ENCODE results near the gene LRRC74A. TPM values are rescaled to one million over a fixed set of nuclear protein-coding genes. Genes with fewer than 3 reads are reported as not detected.
"Not testable (repeated sequence)": the region's sequence is repeated elsewhere in the genome, so short reads cannot be mapped to it uniquely, and the experiment has no call there.

The LRRC74A gene
- total RNA-seq, 1 donor from 2014 or later = not detected

DNA sequence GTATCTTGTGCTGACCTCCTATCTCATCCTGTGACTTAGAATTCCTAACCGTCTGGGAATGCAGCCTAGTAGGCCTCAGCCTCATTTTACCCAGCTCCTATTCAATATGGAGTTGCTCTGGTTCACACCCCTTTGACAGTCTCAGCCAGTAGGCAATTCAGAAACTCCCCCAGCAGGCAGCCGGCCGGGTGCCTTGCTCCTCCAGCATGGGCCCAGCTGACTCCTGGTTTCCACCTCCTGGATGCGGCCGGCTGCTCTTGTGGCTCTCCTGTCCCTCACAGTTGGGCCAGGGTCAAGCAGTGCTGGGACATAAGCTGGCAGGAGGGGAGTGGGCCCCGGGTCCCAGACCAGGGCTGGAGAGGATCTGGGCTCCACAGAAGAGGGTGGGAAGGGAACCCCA, 58.2 kb downstream of the LRRC74A start:
- no peak for DNase-seq (ENCODE audit: low read depth)

DNA sequence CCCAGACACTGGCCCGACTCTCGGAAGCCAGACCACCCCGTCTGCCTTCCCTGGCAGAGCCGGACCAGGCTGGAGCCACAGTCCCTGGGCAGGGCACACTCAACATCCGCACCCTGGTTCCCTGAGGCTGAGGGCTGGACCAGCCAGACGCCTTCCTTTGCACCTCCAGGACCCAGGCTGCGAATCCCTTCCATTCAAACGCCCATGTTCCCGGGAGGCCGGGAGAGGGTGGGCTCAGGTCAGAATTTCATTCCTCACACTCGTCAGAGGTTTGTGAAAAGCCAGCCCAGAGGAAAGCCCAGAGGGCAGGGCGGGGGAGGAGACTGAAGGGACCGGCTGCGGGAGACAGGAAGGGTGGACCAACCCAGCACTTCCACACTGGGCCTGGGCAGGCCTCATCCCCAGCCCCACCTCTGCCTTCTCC, 58.7 kb downstream of the LRRC74A start:
- no peak for DNase-seq (ENCODE audit: low read depth)

DNA sequence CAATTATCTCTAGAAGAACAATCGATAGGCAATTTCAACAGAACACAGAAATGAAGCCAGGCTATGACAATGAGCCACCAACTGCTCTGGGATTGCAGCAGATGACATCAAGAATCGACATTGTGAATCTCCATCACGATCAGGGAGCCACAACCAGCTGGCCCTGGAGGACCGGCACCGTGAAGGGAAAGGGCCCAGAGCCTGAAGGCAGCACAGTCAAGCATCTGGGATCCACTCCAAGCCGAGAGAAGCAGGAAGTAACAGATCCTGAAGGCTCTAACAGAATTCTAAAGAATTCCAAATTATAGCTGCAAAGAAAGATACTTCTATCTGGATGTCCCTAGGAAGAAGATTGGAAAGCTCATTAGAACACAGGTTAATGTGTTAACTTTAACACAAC, 61.0 kb downstream of the LRRC74A start:
- DNase-seq (ENCODE audit: low read depth) = peak; percentile 26

DNA sequence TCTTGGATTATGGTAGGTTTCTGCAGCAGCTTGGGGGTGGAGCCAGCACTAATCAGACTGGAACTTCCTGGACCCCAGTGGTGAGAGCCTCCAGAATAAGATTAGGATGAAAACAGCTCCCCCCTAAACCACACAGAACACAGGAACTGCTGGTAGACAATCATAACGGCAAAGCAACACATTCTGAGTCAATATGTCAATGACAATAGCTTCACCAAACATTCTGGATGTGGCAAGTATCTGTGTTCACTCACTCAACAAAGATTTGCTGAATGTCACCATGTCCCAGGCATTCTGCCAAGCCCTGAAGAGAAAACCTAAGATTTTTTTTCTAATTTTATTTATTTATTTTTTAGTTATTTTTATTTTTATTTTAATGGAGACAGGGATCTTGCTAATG, 65.2 kb downstream of the LRRC74A start:
- no peak for DNase-seq (ENCODE audit: low read depth)

DNA sequence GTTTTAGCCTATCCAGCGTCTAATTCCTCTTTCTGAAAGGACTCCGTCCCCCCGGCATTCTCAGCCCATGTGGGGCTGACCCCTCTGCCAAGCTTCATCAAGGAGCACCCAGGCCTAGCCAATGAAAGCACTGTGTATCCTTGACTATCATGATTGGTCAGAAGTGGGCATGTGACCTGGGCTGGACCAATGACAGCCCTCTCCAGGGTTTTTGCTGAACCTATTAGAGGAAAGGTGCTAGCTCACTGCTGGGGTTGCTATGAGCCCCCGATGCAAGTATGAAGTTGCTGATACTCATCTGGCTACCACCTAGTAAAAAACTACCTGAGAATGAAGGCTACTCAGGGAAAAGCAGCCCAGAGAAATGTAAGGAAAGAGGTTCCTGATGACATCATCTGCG, 68.1 kb downstream of the LRRC74A start:
- DNase-seq (ENCODE audit: low read depth) = no peak

DNA sequence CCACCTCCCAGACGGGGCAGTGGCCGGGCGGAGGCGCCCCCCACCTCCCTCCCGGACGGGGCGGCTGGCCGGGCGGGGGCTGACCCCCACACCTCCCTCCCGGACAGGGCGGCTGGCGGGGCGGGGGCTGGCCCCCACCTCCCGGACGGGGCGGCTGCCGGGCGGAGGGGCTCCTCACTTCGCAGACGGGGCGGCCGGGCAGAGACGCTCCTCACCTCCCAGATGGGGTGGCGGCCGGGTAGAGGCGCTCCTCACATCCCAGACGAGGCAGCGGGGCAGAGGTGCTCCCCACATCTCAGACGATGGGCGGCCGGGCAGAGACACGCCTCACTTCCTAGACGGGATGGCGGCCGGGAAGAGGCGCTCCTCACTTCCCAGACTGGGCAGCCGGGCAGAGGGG, 71.8 kb downstream of the LRRC74A start:
- DNase-seq (ENCODE audit: low read depth) = not testable (repeated sequence)

DNA sequence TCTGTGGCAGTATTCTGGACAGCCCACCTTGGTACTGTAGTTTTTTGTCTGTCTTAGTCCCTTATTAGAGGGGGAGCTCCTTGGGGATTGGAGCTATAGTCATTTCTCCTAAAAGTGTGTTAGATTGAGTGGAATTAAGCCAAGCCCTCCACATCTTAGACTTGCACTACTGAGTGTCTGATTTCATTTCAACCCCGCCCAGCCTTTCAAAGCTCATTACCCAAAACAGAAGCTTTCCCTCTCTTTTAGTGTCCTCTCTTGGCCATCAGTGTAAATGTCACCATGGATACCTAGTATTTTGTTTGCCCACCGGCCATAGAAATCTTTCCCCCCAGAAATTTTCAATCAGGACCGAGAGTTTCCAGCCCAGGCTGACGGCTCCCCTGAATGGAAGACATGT, 74.5 kb downstream of the LRRC74A start:
- DNase-seq (ENCODE audit: low read depth) = no peak

DNA sequence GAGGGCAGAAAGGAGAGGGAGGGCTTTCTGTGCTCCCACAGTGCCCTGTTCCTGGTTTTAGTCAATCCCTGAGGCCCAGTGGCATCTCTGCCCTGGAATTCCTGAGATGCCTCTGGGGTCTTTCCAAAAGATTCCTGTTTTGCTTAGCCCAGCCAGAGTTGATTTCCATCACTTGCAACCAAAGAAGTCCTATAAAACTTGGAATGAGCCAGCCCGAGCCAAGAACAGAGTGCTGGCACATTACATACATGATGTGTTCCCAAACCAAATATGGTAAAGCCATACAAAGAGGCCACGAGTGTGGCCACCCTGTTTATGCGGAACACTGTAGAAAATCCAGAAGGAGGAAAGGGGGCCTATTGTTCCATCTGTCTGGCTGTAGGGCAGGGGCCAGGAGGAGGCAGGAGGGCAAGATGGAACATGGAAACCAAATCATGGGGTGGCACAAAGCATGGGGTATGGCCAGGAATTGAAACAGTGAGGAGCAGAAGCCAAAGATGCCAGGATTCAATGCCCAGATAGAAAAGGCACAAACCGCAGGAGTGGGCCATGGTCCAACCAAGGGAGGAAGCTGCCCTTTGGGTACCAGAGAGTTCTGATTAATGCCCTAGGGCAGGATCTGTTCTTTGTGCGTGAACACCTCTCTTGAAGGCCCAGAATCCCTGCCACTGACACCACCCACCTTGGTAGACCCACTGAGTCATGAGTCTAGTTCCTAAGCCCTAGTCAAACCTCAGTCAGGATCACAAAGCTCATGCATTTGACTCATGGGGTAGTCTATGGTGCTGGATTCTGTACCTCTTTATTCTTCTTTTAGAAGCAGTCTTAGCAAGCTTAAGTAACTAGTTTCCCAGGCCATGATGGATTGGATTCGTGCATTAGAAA, 75.2 kb downstream of the LRRC74A start:
- peak; percentile 55 for DNase-seq (ENCODE audit: low read depth)

DNA sequence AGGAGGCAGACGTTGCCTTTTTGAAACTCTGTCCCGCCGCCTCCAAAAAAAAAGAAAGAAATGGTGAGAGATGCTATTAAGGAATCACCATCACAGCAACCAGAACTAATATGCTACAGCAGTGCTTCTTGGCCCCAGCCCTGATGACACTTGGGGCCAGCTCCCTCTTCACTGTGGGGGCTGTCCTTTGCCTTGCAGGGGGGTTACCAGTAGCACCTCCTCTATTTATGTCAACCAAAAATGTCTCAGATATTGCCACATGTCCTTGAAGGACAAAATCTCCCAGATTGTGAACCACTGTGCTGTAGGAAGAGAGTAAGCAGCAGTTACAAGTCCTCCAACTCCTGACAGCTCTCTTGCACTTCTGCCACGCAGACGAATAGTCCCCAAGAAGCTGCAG, 76.4 kb downstream of the LRRC74A start:
- DNase-seq (ENCODE audit: low read depth) = no peak

DNA sequence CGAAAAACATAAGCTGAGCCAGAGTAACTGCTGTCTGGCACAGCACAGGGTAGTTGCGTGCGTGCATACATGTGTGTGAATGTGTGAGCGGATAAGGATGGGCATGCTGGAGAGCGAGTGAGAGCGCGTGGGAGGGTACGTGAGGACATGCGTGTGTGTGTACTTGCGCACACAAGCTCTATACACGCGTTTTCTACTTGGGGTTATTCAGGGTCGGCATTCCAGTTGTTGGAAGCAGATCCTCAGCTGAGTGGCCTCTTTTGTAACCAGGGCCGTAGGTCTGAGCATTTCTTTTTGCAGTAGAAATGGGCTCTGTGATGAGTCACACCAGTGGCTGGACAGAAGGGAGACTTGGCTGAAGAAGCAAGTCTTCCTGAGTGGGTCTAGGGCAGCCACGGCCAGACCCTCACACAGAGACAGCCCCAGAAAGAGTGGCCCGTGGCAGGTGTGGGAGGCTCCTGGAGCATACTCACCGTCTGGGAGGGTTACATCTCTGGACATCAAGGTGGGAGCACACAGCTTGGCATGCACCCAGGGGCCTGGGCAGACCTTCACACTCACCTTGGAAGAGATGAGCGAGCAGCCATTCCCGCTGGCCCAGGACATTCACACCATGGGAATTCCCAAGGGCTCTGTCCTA, 78.0 kb downstream of the LRRC74A start:
- peak; percentile 83 for DNase-seq (ENCODE audit: low read depth)

DNA sequence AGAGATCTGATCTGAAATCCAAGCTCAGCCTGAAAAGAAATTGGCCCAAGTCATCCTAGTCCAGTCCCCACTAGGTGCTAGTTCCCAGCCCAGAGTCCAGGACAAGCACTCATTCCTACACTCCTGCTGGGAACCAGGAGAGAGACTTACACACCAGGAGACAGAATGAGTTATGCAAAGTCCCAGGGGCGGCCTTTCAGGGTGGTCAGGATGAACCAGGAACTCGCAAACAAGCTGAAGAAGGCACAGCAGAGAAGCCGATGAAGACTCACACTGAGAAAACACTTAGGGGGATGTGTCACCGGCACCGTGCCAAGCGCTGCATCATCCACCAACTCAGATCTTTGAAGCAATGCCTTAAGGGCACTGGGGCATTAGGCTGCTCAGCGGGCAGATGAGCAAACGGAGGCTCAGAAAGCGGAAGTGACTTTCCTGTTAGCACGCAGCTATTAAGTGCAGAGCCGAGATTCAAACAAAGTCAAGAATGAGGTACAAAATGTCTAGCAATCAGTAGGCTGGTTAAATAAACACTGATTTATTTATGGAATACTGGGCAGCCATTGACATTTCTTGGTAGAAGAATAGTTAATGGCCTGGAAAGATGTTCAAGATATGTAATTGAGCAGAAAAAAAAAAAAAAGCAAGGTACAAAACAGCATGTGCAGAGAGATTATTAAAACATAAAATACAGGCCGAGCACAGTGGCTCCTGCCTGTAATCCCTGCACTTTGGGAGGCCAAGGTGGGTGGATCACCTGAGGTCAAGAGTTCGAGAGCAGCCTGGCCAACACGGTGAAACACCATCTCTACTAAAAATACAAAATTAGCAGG, 78.7 kb downstream of the LRRC74A start:
- DNase-seq (ENCODE audit: low read depth) = peak; percentile 87

DNA sequence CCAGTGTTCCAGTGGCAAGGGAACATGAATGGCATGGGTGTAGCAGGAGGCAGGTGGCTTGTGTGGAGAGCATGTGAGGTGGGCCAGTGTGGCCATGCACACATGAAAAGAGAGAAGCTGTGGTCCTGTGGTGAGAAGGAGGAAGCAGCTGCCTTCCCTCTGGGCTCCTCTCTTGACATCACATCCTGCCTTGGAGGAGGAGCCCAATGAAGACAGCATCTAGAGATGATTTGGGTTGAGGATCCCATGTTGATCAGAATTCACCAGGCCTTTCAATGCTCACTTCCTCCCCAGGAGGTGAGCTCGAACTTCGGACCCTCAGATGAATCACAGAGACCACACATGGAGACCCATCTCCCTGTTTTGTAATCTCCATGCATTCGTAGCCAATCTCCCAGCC, 82.6 kb downstream of the LRRC74A start:
- peak; percentile 39 for DNase-seq (ENCODE audit: low read depth)

DNA sequence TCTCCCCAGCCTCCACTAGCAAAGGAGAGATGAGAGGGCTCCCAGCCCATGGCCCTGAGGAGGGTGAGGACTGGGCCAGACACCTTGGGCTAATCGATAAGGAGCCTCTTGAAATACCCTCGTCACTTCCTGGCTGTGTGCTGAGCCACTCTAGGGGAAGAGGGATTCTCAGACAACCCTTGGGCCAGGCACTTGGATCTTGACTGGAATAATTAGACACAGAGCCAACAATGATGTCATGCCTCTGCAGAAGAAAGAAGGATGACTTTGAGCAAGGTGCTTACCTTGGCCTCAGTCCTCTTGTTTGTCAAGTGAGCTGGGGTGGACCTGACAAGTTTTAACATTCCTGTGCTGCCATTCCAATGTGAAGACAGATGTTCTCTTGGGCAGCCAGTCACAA, 83.1 kb downstream of the LRRC74A start:
- no peak for DNase-seq (ENCODE audit: low read depth)

DNA sequence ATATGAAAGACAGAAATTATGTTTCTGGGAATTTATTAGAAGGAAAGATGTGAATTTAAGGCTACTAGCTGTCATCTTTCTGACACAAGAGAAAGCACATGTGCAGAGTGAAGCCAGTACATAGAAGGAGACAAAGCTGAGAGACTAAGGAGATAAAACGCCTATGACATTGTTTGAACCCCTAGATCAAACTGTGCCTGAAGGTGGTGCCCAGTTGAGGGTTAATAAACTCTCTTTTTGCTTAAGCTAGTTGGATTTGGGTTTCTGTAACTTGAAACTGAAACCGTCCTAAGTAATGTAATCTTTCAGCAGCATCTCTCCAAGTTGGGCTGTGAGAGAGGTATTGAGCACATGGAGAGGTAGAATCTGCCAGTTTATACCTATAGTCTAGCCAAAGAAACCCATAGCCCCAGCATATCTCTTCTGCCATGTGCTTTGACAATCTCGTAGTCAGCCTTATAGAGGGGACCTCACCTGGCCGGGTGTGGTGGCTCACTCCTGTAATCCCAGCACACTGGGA, 84.2 kb downstream of the LRRC74A start:
- DNase-seq (ENCODE audit: low read depth) = no peak

DNA sequence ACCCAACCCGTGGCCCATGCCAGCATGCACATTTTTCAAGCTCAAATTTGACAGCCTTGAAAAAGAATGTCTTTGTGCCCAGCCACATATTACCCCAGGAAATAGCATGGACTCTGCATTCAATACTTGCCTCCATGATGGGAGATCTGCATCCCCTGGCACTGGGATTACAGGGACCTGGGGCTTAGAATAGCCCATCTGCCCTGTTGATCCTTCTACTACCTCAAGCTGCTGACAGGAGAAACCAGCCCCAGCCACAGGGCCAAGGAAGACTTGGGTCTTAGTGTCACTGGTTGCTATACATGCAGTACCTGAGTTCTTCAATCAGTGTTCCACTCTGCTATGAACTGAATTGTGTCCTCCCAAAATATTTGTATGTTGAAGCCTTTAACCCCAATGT, 85.3 kb downstream of the LRRC74A start:
- DNase-seq (ENCODE audit: low read depth) = no peak

DNA sequence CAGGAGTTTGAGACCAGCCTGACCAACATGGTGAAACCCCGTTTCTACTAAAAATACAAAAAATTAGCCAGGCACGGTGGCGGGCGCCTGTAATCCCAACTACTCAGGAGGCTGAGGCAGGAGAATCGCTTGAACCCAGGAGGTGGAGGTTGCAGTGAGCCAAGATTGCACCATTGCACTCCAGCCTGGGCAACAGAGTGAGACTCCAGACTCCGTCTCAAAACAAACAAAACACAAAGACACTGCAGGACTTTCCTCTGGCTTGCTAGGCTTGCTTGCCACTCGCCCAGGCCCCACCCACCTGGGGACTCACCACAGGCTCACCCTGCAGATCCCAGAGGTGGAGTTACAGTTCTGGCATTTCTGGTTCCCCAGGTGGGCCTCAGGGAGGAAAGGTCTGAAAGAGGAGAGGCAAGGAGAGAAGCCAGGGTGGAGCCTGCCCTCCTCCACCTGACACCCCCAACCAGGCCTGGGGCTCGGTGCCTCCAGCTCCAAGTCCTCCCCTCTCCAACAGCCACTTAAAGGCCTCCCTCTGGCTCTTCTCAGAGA, 88.4 kb downstream of the LRRC74A start:
- not testable (repeated sequence) for DNase-seq (ENCODE audit: low read depth)

DNA sequence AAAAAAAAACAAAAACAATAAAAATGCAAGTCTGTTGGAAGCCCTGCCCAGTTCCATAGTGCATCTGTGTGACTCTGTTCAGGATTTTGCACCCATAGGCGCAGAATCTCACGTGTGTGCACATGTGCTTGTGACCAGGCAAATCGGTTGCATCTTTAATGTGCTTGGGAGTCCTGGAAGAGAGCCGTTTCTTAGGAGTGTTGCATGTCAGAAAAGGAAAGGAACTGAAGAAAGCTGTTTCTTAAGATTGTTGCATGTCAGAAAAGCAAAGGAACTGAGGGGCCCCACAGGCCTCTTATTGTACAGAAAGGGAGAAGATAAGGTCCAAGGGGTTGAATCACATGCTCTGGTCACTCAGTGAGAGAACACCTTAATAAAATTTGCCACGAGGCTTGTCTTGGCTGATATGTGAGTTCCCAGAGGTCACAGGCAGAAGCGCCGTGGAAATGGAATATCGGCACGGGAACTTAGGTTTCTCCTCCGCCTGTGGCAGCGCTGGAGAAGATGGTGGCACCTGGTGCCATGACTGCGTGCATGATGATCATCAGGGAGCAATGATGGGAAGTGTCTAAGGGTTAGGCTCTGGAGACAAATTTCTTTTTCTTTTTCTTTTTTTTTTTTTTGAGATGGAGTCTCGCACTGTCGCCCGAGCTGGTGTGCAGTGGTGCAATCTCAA, 90.0 kb downstream of the LRRC74A start:
- DNase-seq (ENCODE audit: low read depth) = no peak

DNA sequence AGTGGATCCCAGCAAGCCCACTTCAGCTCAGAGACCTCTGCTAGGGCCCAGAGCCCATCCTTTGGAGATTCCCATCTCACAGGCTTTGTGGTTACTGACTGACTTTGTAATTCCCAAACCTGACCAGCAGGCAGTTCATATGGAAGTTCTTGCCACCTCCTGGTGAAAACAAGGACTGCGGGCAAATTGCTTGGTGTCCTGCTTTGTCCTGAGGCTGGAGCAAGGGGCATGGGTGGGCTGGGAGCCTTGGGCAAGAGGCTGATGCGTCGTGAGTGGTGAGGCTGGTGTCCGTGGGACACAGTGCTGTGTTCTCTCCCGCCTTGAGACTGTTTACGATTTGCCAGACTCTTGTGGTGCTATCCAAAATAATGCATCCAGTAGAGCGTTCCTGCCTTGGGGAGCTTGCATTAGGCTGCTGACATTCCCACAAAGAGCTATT, 91.0 kb downstream of the LRRC74A start:
- peak; percentile 90 for DNase-seq (ENCODE audit: low read depth)

DNA sequence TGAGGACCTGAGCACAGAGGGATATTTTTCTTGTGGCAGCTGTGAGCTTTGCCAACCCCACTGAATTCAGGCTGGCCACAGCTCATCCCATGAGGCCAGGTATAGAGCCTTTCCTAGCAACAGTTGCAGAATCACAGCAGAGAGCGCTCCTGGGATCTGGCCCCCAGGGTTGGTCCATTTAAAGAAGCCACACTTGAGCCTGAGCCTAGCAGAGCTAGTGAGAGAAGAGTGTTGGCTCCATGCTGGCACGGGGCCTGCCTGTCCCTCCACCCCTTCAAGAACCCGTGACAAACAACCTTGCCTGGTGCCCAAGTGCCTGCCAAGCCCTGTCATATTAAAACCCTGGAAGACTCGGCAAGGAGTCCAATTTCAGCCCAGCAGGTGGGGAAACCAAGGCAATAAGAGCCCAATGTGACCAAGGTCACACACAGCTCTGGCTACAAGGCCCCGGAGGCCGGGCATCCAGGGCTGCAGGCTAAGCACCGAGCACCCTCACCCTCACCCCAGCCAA, 91.6 kb downstream of the LRRC74A start:
- peak; percentile 94 for DNase-seq (ENCODE audit: low read depth)

DNA sequence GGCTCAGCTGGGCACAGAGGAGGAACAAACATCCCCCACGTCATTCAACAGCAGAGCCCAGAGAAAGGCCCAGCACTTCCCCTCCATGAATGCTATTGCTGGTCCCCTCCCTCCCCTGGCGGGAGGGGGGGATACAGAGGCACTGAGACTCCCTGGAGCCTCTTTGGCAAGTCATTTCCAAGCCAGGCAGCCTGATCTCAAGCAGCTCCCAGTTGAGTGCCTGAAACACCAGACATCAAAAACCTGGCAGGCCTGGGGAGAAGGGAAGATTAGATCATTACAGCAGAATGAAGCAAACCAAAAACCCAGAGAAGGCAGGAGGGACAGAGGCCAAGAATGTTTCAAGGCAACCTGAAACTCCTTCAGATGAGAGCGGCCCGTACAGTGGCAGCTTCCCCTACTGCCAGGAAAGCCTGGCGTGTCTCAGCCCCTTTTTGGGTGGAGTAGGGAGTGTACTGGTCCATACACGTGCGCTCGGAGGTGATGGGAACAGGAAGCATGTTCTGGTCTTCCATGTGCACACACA, 92.1 kb downstream of the LRRC74A start:
- DNase-seq (ENCODE audit: low read depth) = peak; percentile 90

Data from myocyte (in vitro differentiated cells).